ENCODE data around the gene RNF40.

The RNF40 gene

DNA sequence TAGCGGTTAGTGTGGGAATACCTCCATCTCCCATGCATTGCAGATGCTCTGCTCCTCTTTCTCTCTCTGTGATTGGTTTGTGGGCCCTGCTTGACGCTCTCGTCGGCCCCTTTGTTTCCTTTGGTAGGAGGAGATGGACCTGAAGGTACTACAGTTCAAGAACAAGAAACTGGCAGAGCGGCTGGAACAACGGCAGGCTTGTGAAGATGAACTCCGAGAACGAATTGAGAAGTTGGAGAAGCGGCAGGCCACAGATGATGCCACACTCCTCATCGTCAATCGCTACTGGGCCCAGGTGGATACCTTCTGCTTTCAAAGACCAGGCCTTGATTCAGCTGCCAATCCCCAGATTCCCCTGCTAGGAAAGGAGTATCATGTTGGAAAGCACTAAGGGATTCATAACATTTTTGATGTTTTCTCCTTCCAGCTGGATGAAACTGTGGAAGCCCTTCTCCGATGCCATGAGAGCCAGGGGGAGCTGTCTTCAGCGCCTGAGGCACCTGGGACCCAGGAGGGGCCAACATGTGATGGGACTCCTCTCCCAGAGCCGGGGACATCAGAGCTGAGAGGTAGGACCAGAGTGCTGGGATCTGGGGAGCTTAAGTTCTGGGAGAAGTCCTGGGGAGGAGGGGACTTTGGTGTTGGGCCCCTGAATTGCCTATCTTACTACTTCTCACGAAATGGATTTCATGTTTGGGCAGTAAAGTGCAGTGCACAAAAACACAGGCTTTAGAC lies 1.0 kb downstream of the RNF40 start:
- DNase-seq = no peak

DNA sequence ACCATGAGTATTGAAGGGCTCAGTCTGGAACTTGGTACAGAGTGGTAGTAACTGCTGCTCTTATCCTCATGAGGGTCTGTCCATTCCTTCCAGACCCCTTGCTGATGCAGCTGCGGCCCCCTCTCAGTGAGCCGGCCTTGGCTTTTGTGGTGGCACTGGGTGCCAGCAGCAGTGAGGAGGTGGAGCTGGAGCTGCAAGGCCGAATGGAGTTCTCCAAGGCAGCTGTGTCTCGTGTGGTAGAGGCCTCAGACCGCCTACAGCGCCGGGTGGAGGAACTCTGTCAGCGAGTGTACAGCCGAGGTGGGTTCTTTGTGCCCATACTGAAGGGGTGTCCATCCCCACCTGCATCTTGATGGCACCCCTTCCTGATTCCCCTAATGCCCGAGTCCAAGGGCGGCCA lies 2.0 kb downstream of the RNF40 start:
- DNase-seq = no peak

GRCh38 chr16:30764816-30765465 lies 2.8 kb downstream of the RNF40 start:
- no peak for DNase-seq

DNA sequence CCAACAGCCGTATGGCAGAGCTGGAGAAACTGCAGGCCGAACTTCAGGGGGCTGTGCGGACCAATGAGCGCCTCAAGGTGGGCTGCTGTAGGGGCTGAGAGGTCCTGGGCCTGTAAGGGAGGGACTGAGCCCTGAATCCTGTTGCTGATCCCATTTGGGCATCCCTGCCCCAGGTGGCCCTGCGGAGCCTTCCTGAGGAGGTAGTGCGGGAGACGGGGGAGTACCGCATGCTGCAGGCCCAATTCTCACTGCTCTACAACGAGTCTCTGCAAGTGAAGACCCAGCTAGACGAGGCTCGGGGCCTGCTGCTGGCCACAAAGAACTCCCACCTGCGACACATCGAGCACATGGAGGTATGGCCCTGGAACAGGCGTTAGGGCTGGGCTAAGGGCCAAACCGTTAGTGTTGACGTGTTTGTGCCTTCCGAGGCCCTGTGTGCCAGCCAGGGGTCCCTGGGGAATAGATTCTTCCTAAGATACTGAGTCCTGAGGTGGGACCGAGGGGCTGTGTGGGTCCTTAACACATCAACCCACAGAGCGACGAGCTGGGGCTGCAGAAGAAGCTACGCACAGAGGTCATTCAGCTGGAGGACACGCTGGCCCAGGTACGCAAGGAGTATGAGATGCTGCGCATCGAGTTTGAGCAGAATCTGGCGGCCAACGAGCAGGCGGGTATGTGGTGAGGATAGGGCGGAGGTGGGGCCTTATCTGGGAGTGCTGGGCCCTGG lies 4.2 kb downstream of the RNF40 start:
- no peak for DNase-seq

- no peak for DNase-seq
Observed at GRCh38 chr16:30766933-30767284, 4.8 kb downstream of the RNF40 start.

GRCh38 chr16:30767767-30768465 lies 5.8 kb downstream of the RNF40 start:
- DNase-seq = no peak

- no peak for DNase-seq
Observed at GRCh38 chr16:30768583-30769181, 6.6 kb downstream of the RNF40 start.

GRCh38 chr16:30769379-30770089 lies 7.4 kb downstream of the RNF40 start:
- no peak for DNase-seq

- DNase-seq = no peak
Observed at GRCh38 chr16:30771726-30772125, 9.6 kb downstream of the RNF40 start.

DNA sequence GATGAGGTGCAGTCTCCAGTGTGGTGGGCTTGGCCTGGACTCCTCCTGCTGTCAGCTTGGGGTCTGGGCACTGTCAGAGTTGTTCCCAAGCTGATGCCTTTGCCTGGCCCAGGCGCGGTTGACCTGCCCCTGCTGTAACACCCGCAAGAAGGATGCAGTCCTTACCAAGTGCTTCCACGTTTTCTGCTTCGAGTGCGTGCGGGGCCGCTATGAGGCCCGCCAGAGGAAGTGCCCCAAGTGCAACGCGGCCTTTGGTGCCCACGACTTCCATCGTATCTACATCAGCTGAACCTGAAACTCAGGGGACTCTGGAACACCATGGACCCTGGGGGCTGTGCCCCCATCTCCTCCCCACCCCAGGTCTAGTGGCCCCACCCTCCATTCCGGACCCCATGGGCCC lies 11.7 kb downstream of the RNF40 start:
- no peak for DNase-seq

- DNase-seq = no peak
Observed at GRCh38 chr16:30774367-30775130, 12.4 kb downstream of the RNF40 start.

DNA sequence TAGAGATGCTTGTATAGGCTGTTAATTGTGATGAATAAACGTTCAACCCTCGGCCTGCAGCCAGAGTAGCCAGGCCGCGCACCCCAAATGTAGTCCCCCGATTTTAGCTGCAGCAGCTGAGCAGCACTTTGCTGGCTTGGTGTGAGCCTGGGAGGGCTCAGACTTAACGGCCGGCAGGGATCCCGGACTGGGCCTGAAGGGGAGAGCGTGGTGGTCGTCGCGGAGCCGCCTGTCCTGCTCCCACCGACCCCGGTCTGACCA lies 12.9 kb downstream of the RNF40 start:
- no peak for DNase-seq

GRCh38 chr16:30775392-30776188 lies 13.5 kb downstream of the RNF40 start:
- peak; percentile 87 for DNase-seq

DNA sequence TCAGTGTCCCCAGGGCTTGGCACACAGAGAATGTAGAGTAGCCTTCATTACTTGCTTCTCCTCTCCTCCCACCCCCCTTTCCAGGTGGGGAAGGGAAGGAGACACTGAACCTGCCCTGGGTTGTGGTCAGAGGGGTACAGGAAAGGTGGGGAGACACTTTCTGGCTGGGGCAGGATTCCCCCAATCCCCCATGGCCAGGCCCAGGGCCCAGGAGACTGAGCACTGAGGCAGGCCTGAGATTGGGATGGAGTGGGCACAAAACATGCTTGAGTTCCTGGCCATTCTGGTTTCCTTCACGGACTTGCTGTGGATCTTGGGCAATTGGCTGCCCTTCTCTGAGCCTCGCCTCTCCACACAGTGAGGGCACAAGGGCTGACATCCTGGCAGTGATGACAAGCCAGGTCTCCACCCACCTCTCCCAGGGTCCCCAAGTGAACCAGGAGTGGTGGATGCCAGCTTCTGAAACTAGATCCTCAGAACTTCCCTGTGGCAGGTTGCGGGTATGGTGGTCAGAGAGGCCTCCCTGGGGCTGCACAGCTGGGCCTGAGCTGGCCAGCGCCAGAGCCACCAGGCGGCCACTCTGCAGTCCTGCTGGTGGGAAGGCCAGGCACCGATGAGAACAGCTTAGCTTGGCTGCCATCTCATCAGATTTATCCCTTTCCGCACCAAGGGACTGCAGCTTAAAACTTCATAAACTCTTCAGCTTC lies 15.6 kb downstream of the RNF40 start:
- DNase-seq = no peak

DNA sequence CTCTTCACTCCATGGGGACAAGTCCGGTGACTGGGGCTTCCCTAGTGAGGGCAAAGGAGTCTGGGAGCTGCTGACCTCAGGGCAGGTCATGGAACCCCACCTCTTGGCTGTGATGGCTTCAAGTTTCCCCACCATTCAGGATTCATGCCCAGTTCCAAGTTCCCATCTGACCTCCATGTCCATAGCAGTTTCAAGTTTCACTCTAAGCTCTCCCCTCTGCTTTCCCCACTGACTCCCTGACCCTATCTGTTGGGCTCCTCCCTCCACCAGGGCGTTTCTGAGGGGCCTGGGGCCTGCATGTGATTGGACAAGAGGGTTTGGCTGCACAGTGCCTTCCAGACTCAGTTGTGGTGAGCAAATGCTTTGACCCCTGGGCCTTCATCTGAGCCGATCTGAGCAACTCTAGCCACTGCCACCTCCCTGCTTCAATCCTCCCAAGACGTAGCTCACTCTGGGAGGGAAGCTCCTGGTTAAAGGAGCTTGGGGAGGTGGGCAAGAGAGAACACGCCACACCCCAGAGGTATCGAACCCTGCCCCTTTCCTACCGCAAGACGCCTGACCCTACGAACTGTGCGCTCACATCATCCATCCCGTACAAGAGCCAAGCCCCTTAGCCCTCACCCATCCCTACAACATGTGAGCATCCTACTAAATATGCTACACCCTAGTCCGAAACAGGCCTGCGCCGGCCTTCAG lies 16.6 kb downstream of the RNF40 start:
- DNase-seq = no peak

- DNase-seq = no peak
Observed at GRCh38 chr16:30779596-30779995, 17.5 kb downstream of the RNF40 start.

DNA sequence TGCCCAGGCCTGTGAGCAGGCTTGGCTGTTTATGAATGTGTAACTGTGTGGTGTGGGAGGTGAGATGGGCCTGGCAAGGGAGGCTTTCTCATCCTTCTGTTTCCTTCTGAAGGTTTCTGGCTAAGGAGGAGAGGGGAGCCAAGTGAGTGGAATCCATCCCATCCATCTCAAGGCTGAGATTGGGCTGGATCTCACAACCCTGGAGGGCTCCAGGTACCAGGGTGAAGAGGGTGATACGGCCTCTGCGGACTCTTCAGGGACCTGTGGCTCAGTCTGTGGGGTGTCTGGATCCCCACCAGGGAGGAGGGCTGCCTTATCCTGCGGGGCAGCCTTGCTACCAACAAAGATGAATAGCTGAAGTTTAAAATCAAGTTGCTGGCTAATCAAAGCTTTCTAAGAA lies 17.9 kb downstream of the RNF40 start:
- DNase-seq = no peak

DNA sequence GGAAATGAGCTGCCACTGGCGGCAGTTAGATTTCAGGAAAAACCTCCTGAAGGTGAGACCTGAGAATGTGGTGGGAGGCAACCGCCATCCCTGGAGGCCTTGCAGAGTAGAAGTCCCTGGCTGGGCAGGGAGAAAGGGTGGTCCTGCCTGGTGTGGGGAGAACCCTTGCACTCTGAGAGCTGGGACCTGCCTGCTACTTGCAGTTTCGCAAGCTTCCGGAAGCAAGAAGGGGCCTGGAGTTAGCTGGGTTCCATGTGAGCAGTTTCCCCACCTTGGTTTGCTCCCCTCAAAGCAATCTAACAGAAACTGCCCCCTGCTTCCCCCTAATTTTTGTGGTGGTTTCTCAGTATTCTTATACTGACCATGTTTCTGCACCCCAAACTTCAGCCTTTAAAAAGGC lies 18.4 kb downstream of the RNF40 start:
- no peak for DNase-seq

DNA sequence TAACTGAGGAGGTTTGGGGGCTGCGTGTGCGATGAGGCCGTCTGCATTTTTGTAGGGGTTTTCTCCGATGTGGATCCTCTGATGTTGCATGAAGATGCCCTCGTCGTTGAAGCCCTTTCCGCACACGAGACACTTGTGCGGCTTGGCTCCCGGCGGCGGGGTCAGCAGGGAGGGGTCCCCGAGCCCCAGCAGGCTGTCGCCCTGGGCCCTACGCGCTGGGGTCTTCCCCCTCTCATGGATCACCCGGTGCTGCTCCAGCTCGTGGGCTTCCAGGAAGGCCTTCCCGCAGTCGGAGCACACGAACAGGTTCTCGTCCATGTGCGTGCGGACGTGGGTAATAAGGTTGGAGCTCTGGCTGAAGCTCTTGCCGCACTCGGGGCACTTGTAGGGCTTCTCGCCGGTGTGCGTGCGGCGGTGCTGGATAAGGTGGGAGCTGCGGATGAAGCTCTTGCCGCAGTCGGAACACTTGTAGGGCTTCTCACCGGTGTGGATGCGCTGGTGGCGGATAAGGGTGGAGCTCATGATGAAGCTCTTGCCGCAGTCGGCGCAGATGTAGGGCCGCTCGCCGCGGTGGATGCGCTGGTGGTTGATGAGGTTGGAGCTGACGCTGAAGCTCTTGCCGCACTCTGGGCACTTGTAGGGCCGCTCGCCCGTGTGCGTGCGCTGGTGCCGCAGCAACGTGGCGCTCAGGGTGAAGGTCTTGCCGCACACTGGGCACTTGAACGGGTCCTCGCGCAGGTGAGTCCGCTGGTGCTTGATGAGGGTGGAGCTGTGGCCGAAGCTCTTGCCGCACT lies 20.6 kb downstream of the RNF40 start:
- DNase-seq = no peak

Data from fibroblast of skin of scalp (primary cell).